HK-2 (cell line): ENCODE results near the gene PDE11A.

Experiments used
- DNase-seq: peaks from one replicate; pipeline ENCODE4 v3.0.0-alpha.2; 2018; ENCODE audit not compliant: unreplicated experiment

The PDE11A gene

DNA sequence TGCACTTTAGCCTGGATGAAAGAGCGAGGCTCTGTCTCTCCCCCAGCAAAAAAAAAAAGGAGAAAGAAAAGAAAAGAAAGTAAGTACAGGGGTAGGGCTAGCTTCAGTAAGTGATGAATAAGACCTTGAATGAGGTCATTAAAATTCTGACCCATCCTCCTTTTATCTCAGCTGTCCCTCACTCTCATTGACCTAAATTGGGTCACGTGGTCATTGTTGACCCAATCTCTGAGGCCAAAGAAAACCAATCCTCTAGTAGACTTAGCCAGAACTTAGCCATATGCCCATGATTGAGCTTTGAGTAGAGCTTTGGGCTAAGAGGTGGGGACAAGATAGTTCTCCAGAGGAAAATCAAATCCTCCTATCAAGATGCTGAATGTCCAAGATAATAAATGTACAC lies 149.3 kb downstream of the PDE11A start:
- DNase-seq: no peak

DNA sequence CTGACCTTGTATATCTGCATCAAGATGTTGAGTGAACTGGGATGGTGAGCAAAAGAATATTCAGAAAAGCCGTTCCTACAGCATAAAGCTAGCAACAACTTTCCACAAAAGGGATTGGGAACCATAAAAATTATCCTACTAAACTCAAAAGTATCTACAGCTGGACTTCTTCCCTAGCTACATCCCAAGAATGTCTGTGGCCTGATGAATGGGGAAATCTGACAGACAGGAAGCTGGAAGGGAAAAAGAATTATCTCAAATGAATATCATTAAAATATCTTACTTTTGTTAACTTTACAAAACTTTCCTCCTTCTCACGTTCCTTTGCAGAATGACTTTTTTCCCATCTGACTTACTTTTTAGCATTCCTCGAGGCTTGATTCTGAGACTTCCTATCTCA lies 150.9 kb downstream of the PDE11A start:
- DNase-seq: no peak

DNA sequence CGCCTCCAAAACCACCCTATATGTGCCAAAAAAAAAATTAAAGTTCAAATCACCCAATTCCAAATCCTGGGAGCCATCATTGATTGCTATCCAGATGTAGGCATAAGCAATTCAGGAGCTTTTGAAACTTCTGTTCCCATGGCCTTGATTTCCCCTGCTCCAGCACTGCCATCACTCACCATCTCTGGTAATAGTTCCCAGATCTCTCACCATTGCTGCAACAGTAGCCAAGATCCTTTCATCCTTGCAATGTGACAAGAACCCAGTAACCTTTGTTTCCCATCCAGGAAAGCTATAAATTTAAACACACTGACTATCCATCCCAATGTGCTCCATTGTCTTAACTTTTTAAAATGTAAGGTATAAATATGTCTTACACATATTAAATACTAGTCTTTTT lies 155.4 kb downstream of the PDE11A start:
- DNase-seq: no peak

DNA sequence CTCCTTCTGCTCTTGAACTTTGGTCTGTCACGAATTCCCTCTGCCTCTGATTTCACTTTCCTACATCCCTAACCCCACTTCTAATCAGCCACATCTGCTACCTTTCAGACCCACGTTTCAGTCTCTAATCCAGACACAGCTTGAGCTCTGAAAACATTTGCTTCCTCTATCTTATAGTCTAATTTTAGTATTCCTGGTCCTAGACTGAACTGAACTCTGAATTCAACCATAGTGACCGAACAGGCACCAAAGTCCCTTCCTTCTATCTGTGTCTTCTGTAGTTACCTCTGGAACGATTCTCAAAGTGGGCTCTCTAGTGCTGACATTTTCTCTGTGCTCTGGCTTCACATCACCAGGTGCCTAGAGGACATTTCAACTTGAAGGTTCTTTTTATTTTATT lies 156.2 kb downstream of the PDE11A start:
- no peak for DNase-seq

DNA sequence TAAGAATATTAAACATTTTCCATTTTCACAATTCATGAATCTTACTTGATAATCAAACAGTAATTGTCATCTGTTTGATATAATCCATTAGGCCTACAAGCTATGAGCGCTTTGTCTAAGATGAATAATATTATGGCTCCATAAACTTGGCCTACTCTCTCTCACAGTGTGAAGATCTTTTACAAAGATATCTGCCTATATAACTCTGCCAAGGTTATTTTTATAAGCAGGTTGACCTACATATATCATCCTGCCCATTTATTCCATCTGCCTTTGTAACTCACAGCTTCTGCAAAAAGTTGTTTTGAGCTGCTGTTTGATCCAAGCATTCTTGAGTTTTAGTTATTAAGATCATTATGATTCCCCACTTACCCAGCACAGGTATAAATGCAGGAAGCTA lies 158.3 kb downstream of the PDE11A start:
- DNase-seq: no peak

DNA sequence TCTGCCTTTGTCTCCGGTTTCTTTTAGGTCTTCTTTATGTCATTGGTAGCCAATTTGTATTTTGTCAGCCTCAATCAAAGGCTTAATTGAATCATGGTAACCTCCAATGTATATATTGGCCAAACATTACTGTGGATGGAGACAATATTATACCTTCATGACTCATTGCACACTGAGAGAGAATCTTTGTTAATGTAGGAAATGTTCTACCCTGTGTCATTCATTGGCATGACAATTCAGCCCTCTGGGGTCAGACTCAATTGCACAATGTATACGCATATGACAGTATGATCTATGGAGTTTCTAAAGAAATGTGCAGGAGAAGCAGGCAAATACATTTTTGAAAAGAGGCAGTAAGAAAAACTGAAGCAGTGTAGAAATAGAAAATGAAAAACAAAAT lies 162.6 kb downstream of the PDE11A start:
- DNase-seq: no peak

DNA sequence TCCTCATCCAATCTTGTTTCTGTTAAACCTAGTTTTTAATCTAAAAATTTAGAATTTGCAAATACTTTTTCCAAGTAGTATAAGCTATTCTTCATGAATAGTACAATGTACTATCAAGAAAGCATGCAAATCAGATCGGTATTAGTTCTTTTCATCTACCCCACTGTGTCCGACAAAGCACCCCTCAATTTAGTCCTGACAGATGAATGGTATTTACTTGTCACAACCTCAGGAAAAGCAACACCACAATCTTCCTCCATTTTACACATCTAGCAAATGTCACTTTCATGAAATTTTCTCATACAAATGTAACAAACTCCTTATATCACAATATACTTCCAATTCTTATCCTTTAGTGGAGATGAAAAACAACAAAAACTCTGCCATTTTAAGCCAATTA lies 163.8 kb downstream of the PDE11A start:
- DNase-seq: no peak

DNA sequence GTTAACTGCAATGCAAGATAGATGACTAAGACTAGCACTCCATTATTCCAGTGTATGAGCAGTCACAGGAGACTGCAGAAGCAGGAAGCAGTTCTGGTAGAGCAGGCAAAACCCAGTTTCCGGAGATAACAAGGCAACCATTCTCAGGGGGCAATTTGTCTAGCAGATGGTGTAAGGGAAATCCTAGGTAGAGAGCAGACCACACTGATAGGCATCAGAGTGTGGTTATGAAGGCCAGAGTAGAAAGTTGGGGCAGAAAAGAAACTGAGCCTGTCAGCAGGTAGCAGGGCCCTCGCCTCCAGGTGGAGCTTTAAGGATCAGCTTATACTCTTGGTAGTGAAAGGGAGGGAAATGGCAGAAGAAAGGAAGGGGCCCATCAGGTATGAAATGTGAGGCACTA lies 164.4 kb downstream of the PDE11A start:
- no peak for DNase-seq

DNA sequence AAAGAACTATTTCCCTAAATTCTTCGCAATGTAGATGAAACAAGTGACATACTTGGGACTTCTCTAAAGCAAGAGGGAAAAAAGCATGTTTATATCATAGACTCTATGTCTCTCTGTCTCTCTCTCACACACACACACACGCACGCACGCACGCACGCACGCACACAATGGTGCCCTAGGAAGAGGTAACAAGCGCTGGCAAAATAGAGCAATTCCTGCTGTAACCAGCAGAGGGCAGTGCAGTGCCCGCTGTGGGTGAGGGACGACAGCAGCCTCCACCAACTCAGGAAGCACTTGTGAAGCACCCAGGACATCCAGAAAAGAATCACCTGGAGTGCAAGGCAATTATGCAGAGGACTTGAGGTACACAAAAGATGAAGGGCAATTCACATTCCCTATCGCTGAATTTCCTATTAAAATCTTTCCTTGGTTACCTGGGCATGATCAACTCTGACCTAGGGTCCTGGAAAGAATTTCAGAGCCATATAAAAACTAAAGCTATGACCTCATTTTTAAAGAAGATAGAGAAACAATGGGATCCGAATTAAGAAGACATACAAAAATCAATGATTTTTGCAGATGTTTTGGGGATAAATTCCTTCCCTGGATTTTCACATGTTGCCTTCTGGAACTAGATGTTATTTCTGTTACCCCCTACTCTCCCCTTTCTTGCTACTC lies 166.4 kb downstream of the PDE11A start:
- DNase-seq: peak; percentile 73

DNA sequence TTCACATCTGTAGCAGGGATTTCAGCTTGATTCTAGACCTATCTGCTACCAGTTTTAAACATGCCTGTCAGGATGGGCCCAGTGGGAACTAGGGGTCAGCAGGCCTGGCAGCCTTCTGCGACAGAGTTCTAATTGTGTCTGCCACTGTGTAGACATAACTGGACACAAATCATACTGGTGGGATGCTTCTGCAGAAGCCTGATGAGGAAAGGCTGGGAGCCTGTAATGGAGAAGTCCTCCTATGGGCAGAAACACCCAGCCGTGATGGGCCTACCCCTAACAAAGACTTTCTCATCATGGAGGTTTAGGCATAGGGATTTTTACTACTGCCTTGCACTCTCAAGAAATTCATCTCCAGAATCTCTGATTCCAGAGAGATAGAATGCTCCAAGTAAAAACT lies 166.9 kb downstream of the PDE11A start:
- DNase-seq: no peak

DNA sequence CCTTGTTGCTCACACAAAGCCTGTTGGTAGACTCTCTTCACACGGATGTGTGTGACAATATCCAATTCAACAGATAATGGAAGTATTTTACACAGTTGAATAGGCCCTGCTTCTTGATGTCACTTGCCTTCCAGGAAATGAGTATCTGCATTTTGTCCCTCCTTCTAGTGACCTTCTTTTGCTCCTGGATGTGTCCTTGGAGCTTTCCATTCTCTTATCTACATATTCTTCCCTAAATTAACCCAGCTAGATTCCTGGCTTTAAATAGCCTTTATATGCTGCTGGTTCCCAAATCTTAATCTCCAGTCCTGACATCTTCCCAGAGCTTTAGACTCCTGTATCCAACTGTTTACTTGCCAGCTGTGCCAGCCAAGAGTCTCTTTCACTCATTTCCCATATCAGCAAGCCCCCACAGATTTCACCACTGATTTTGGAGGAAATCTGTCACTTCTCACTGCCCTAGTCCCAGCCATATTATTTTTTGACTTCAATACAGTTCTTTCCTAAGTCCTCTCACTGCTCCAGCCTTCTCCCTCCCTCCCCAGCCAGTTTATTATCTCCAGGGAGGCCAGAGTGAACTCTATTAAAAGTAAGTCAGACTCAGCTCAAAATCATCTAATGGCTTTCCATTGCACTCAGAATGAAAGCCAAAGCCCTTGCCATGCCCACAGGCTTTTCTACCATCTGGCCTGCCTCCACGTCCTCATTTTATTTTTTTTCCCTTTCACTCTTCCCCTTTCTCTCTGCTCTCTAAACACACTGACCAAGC lies 170.0 kb downstream of the PDE11A start:
- no peak for DNase-seq

DNA sequence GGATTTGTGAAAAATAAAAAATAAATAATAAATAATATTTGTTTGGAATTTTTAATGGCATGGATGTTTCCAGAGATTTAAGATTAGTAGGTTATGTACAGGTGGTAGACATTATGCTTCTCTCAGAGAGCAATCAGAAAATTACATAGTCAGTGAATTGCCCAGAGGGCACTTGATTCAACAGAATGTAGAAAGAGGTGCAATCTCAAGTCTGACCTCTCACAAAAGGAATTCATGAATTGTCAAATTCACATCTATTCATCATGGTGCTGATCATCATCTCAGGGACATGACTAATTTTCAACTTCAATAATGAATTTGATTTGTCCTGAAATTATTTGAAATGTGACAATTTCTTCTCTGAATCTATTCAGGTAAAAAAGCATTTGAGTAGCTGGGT lies 172.5 kb downstream of the PDE11A start:
- DNase-seq: no peak

DNA sequence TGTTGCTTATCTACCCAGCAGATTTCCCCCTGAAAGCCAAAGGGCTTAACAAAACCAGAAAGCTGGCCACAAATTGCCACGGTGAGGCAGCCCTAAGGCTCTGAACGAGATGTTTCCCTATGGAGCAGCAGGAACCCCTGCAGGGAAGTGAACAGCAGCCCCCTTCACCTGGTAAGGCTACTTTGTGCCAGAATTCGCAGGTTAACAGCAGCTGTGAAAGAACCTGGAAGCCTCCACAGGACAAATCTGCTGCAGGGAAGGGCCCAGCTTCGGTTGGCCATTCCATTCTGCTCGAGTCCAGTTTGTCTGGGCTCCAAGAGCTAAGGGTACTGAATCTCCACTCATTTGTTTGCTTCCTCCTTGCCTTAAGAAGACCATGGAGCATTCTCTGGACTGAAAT lies 175.3 kb downstream of the PDE11A start:
- DNase-seq: no peak

DNA sequence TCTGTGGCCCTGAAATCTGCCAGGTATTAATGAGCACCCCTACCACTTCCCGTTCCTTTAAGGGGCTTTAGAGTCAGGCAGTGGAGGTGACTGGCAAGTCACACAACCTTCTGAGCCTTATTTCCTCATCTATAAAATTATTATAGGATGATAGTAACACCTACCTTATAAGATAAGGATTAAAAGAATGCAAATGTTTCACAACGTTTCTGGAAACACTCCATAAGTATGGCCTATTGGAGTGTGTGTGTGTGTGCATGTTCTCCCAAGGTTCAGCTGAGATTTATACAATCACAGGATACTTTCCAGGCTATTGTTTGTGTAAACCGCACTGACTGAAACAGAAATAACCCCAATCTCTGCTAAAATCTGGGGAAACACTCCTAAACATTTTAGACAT lies 176.0 kb downstream of the PDE11A start:
- no peak for DNase-seq

DNA sequence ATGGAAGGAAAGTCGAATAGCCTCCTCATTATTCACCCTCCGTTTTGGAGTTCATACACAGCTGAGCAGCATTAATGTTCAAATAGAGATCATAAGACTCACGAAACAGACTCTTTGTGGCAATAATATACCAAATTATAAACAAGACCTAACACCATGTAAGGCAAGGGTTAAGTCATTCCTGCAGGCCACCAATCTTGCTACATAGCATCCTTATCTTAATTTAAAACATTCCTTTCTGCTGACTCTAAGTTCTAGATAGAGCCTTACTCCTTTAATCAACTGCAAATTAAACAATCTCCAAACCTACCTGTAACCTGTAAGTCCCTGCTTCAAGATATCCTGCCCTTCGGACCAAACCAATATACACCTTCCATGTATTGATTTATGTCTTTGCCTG lies 178.0 kb downstream of the PDE11A start:
- no peak for DNase-seq

DNA sequence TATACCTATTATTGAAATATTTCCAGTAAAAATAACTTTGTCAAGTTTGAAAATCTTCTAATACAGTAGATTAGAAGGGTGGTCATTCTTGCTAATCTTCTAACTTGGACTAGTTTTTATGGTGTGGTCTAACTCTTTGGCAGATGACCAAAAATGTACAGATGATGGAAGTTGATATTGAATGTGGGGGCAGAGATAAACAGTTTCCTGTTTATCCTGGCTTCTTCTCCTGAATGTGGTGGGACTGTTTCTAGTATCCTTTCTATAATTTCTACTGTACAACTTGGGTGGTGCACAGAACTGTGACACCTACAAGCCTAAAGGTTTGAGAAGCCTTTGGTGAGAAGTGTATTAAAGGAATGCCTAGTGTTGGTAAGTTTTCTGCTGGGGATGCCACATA lies 178.7 kb downstream of the PDE11A start:
- DNase-seq: no peak

DNA sequence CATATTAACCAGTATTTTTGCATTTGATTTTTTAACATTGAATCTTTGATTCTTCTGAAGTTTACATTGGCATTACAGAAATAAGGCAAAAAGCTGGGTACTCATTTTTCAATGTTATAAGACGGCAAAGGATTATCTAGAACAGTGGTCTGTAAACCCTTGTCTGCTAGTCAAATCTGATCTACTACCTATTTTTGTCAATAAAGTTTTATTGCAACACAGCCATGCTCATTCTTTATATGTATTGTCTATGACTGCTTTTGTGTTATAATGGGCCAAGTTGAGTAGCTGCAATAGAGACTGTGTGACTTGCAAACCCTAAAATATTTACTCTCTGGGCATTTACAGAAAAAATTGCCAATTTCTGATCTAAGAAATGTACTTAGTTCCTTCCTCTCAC lies 181.0 kb downstream of the PDE11A start:
- no peak for DNase-seq

DNA sequence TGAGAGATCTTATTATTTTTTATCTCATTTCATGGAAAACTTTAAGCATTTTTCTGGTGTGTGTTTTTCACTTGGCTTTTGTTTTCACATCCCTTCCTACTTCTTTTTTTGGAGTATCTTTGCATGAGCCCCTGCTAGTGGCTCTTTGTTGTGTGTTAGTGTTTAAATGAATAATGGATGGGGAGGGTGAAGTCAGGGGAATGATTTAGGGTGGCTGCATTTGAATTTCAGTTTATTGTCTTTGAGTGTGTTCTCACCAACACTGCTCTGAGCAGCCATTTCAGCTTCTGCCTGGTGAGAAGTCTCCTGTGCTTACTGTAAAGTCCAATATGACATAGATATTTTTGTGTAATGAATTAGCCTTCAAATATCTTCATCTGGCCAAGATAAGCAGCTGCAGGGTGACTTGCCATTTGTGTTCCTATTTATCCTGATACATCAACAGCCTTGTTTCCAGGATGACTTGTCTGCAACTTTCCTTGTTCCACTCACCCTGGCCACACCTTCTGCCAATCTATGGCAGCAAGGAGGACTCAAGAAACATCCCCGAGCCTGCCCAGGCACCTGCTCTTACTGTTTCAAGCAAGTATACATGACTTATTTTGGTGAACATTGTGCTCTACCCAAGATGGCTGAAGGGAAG lies 182.6 kb downstream of the PDE11A start:
- DNase-seq: no peak

DNA sequence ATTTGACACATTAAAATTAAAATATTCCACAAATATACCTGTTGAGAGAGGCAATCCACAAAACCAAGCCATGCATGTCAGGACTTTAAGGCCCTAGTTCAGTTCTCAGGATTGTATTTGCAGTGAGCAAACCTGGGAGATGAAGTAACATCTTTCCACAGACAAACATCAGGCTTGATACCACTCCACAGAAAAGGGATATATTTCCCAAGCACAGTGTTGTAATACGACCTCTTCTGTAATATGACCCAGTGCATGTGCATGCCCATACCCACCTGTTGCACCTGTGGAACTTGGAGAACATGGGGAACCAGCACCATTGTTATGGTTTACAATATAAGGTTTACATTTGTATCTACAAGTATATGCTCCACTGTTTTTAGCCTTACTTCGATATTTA lies 184.0 kb downstream of the PDE11A start:
- DNase-seq: no peak

DNA sequence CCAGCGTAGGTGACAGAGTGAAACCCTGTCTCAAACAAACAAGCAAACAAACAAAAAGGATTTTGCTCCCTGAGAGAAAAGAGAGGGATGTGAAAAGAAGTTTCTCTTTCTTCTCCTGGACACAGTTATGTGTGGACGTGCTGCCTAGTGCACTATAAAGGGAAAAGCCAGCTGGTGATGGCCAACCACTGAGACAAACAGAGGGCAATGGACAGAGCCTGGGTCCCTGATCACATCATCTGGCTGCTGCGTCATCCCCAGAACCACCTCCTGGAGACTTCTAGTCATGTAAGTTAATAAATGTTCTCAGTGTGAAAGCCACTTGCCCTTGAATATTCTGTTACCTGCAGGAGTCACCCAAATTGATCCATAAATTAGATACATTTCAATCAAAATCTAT lies 184.9 kb downstream of the PDE11A start:
- DNase-seq: no peak

DNA sequence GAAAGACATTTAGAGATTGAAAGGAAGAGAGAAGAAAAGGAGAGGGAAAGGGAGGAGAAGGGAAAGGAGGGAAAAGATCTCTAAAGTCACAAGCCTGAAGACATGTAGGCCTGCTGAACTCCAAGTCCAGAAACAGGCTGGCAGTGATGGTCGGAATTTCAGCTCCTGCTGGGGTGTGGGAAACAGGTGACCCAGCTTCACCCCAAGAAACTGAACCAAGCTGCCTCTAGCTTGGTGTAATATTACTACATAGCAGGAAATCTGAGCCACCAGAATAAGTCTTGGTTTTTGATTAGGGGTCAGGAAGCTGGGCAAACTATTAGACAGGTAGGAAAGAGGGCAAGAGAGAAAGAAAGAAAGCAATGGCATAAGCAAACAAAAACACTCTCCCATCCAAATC lies 185.8 kb downstream of the PDE11A start:
- DNase-seq: no peak

DNA sequence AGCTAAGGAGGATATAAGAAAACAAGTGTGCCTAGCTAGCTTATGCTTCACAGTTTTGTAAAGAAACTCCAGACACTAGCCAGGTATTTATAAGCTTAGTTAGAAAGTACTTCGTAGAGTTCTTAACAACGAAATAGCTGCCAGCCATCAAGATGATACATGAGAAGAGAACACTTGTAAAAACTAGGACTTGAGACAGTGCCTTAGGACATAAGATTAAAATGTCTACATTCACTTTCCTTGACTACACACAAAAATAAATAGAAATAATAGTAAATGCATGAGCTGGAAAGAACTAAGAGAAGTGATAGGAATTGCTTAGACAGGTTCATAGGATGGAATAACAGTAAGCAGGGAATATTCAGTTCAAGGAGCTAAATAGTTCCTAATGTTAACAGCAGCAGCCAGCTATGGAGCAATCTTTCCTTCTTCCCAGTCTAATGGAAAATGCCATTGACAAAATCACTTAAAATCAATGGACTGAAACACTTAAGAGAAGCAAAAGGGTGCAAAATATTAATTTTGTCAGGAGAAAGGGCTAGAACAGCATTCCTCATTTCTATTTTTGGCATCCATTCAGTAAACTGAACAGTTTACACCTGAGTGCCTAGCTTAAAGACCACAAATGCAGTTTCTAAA lies 186.6 kb downstream of the PDE11A start:
- DNase-seq: no peak

DNA sequence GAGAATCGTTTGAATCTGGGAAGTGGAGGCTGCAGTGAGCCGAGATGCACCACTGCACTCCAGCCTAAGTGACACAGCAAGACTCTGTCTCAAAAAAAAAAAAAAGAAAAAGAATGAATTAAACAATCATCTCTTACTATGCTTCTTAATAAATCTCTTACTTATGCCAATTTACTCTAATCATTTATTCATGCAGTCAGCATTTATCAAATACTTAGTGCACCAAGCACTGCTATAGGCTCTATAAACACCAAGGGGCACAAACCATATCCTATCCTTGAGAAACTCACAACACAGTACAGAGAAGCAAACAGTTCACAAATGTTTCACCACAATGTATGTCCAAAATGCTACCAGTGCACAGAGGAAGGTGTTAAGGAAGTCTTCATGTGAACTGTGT lies 189.4 kb downstream of the PDE11A start:
- DNase-seq: no peak
